Thoracic aorta (tissue), 2 donors: ENCODE data around the gene SPATA33. TPM values are rescaled to one million over a fixed set of nuclear protein-coding genes. Genes with fewer than 3 reads are reported as not detected.
"Not testable (repeated sequence)": the region's sequence is repeated elsewhere in the genome, so short reads cannot be mapped to it uniquely, and the experiment has no call there.

Source experiments
- ATAC-seq: fragments of 150-250 bp; one replicate; pipeline ENCODE4 v1.8.0; 2017; ENCODE audit warnings: low read depth; ENCODE audit not compliant: insufficient number of reproducible peaks, low FRiP score
- DNase-seq: peaks from one replicate; pipeline ENCODE4 v3.0.0-alpha.2; 2020; ENCODE audit warnings: low spot score
- H3K27ac ChIP-seq, 2 donors: fragments of 200-600 bp; sonication (generic); 1 replicate in 1 of 2; 2 replicates in 1 of 2; pipeline ENCODE4 v1.5.1; 2016; ENCODE audit warnings: mild to moderate bottlenecking in 2 of 2, moderate library complexity in 2 of 2
- H3K27me3 ChIP-seq: fragments of 200-600 bp; sonication (generic); replicated peaks from 2 replicates; pipeline ENCODE4 v1.6.0; 2016; ENCODE audit warnings: mild to moderate bottlenecking; ENCODE audit not compliant: insufficient read depth
- H3K36me3 ChIP-seq: fragments of 200-600 bp; sonication (generic); one replicate; pipeline ENCODE4 v1.5.1; 2016
- H3K4me1 ChIP-seq, 2 donors: fragments of 200-600 bp; sonication (generic); 1 replicate in 1 of 2; 2 replicates in 1 of 2; pipeline versions ENCODE4 v1.5.1 to v1.6.0; 2016; ENCODE audit warnings: low read depth in 2 of 2, mild to moderate bottlenecking in 1 of 2; ENCODE audit not compliant: control insufficient read depth in 1 of 2
- H3K4me3 ChIP-seq: fragments of 200-600 bp; sonication (generic); 2 replicates; pipeline ENCODE4 v1.5.1; 2016; ENCODE audit warnings: mild to moderate bottlenecking
- H3K9me3 ChIP-seq: fragments of 200-600 bp; sonication (generic); 2 replicates; pipeline ENCODE4 v1.5.1; 2016
- total RNA-seq, 2 donors: library from RNA; depleted of rRNA; stranded (reverse); fragments of >200 nt; gene quantifications; one replicate each; pipeline versions ENCODE4 v1.1.0 to v1.2.3, GENCODE V29; 2016
- TF ChIP-seq, protein P1 (sequence below): fragments of 200-600 bp; sonication (generic); IDR thresholded peaks from one replicate; pipeline ENCODE4 v1.5.1; 2019; ENCODE audit warnings: antibody characterized with exemption

SPATA33 gene
- total RNA-seq, 2 donors from 2014 or later: 3.2 to 3.9 TPM

GRCh38 chr16:89667633-89668032, 10.0 kb downstream of the SPATA33 start:
- Histone ChIP-seq H3K4me3 (no peak overlapping the region), H3K36me3 (no peaks in the 10 kb centered on the region), H3K27me3 (no peaks in the 10 kb centered on the region), H3K27ac (no peak overlapping the region), H3K9me3 (no peaks in the 10 kb centered on the region), H3K4me1 (no peaks in the 10 kb centered on the region)
- ATAC-seq (no peak), DNase-seq (no peak)
- TF ChIP-seq, protein P1, sequence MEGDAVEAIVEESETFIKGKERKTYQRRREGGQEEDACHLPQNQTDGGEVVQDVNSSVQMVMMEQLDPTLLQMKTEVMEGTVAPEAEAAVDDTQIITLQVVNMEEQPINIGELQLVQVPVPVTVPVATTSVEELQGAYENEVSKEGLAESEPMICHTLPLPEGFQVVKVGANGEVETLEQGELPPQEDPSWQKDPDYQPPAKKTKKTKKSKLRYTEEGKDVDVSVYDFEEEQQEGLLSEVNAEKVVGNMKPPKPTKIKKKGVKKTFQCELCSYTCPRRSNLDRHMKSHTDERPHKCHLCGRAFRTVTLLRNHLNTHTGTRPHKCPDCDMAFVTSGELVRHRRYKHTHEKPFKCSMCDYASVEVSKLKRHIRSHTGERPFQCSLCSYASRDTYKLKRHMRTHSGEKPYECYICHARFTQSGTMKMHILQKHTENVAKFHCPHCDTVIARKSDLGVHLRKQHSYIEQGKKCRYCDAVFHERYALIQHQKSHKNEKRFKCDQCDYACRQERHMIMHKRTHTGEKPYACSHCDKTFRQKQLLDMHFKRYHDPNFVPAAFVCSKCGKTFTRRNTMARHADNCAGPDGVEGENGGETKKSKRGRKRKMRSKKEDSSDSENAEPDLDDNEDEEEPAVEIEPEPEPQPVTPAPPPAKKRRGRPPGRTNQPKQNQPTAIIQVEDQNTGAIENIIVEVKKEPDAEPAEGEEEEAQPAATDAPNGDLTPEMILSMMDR: no peak

DNA sequence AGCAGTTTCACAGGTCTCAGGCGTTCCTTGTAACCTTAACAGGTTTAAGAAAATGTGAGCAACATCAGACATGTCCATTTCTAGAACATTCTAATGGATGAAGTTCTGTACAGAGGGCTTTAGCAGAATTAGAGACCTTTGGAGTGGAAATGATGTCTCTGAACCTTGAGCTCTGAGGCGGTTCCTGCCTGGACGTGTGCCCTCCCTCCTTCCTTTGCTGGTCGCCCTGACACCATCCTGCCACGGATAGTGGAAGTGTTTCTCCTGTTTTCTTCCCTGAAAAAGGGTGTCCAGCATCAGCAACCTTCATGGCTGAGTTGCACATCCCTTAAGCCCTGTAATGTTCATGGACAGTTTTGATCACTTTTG, 11.1 kb downstream of the SPATA33 start:
- no peak for DNase-seq
- Histone ChIP-seq H3K36me3 (no peaks in the 10 kb centered on the region), H3K4me1 (no peaks in the 10 kb centered on the region), H3K4me3 (no peak overlapping the region), H3K27me3 (no peaks in the 10 kb centered on the region), H3K9me3 (no peaks in the 10 kb centered on the region), H3K27ac (no peak overlapping the region)
- TF ChIP-seq, protein P1: no peak
- no peak for ATAC-seq

GRCh38 chr16:89669755-89670154, 12.1 kb downstream of the SPATA33 start:
- no peaks in the 10 kb centered on the region for H3K27me3 ChIP-seq

GRCh38 chr16:89670496-89671431, 13.1 kb downstream of the SPATA33 start:
- H3K36me3 ChIP-seq: no peaks in the 10 kb centered on the region
- H3K4me1 ChIP-seq: no peaks in the 10 kb centered on the region
- TF ChIP-seq, protein P1: no peak
- H3K4me3 ChIP-seq: no peak overlapping the region
- no peaks in the 10 kb centered on the region for H3K27me3 ChIP-seq
- ATAC-seq (no peak), DNase-seq (no peak)
- H3K27ac ChIP-seq: no peak overlapping the region
- H3K9me3 ChIP-seq: no peaks in the 10 kb centered on the region

More at GRCh38 chr16:89669755-89670154, 12.1 kb downstream of the SPATA33 start:
- Histone ChIP-seq H3K4me1 (no peaks in the 10 kb centered on the region), H3K27ac (no peak overlapping the region), H3K9me3 (no peaks in the 10 kb centered on the region), H3K4me3 (no peak overlapping the region), H3K36me3 (no peaks in the 10 kb centered on the region)
- TF ChIP-seq, protein P1: no peak
- no peak for ATAC-seq
- no peak for DNase-seq

DNA sequence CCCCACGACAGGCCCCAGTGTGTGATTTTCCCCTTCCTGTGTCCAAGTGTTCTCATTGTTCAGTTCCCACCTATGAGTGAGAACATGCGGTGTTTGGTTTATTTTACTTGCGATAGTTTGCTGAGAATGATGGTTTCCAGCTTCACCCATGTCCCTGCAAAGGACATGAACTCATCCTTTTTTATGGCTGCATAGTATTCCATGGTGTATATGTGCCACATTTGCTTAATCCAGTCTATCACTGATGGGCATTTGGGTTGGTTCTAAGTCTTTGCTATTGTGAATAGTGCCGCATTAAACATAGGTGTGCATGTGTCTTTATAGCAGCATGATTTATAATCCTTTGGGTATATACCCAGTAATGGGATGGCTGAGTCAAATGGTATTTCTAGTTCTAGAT, 13.9 kb downstream of the SPATA33 start:
- DNase-seq, H3K27ac ChIP-seq, H3K4me1 ChIP-seq, H3K4me3 ChIP-seq, H3K27me3 ChIP-seq, H3K9me3 ChIP-seq, H3K36me3 ChIP-seq, ATAC-seq: not testable (repeated sequence)
